Trophoblast cell (in vitro differentiated cells and primary cell): ENCODE results near the gene GLRB.

Experiments
- DNase-seq, 2 donors: peaks; one replicate each; pipeline ENCODE4 v3.0.0-alpha.2; 2016
- H2AFZ ChIP-seq: 2 replicates; pipeline ENCODE4 v1.6.1; 2013; ENCODE audit warnings: low read length, moderate library complexity, mild to moderate bottlenecking; ENCODE audit not compliant: insufficient read depth, poor library complexity
- H2AK5ac ChIP-seq: 2 replicates; pipeline ENCODE4 v1.6.1; 2013; ENCODE audit warnings: mild to moderate bottlenecking, low read length
- H2BK120ac ChIP-seq: 2 replicates; pipeline ENCODE4 v1.6.1; 2013; ENCODE audit warnings: low read length, mild to moderate bottlenecking, moderate library complexity; ENCODE audit not compliant: insufficient read depth, poor library complexity
- H2BK12ac ChIP-seq: 2 replicates; pipeline ENCODE4 v1.6.1; 2013; ENCODE audit warnings: mild to moderate bottlenecking, low read length, moderate library complexity
- H2BK5ac ChIP-seq: 2 replicates; pipeline ENCODE4 v1.6.1; 2013; ENCODE audit warnings: low read length, low read depth, moderate library complexity, mild to moderate bottlenecking; ENCODE audit not compliant: poor library complexity
- H3K14ac ChIP-seq: 2 replicates; pipeline ENCODE4 v1.6.1; 2013; ENCODE audit warnings: mild to moderate bottlenecking, low read length
- H3K18ac ChIP-seq: 2 replicates; pipeline ENCODE4 v1.6.1; 2013; ENCODE audit warnings: mild to moderate bottlenecking, low read length
- H3K23ac ChIP-seq: 2 replicates; pipeline ENCODE4 v1.6.1; 2013; ENCODE audit warnings: low read length
- H3K27ac ChIP-seq: 2 replicates; pipeline ENCODE4 v1.5.1; 2013; ENCODE audit warnings: low read depth, mild to moderate bottlenecking, inconsistent platforms, low read length, moderate library complexity
- H3K27me3 ChIP-seq: 2 replicates; pipeline ENCODE4 v1.6.1; 2013; ENCODE audit warnings: inconsistent platforms, mild to moderate bottlenecking, low read length, moderate library complexity; ENCODE audit not compliant: insufficient read depth
- H3K36me3 ChIP-seq, 2 experiments: 1 replicate in 1 of 2; 2 replicates in 1 of 2; pipeline ENCODE4 v1.6.1; 2013; ENCODE audit warnings: low read length in 2 of 2, mild to moderate bottlenecking in 2 of 2, moderate library complexity in 1 of 2; ENCODE audit not compliant: insufficient read depth in 2 of 2, control insufficient read depth in 1 of 2
- H3K4ac ChIP-seq: 2 replicates; pipeline ENCODE4 v1.6.1; 2013; ENCODE audit warnings: low read depth, mild to moderate bottlenecking, low read length, moderate library complexity
- H3K4me1 ChIP-seq, 2 experiments: 1 replicate in 1 of 2; 2 replicates in 1 of 2; pipeline ENCODE4 v1.6.1; 2013; ENCODE audit warnings: low read length in 2 of 2, mild to moderate bottlenecking in 2 of 2, moderate library complexity in 1 of 2; ENCODE audit not compliant: insufficient read depth in 2 of 2, control insufficient read depth in 1 of 2
- H3K4me2 ChIP-seq: 2 replicates; pipeline ENCODE4 v1.6.1; 2013; ENCODE audit warnings: inconsistent platforms, mild to moderate bottlenecking, low read length, moderate library complexity
- H3K4me3 ChIP-seq: 2 replicates; pipeline ENCODE4 v1.5.1; 2013; ENCODE audit warnings: mild to moderate bottlenecking, low read depth, low read length, inconsistent platforms
- H3K79me1 ChIP-seq: one replicate; pipeline ENCODE4 v1.6.1; 2013; ENCODE audit warnings: low read length
- H3K79me2 ChIP-seq: 2 replicates; pipeline ENCODE4 v1.6.1; 2013; ENCODE audit warnings: low read length, mild to moderate bottlenecking; ENCODE audit not compliant: control insufficient read depth, insufficient read depth, poor library complexity
- H3K9ac ChIP-seq: 2 replicates; pipeline ENCODE4 v1.6.1; 2013; ENCODE audit warnings: mild to moderate bottlenecking, low read length
- H3K9me3 ChIP-seq: 2 replicates; pipeline ENCODE4 v1.6.1; 2013; ENCODE audit warnings: low read depth, mild to moderate bottlenecking, control low read depth, inconsistent platforms, low read length; ENCODE audit not compliant: insufficient read depth
- H4K12ac ChIP-seq: 2 replicates; pipeline ENCODE4 v1.6.1; 2013; ENCODE audit warnings: low read depth, mild to moderate bottlenecking, low read length, moderate library complexity
- H4K8ac ChIP-seq: 2 replicates; pipeline ENCODE4 v1.6.1; 2013; ENCODE audit warnings: low read depth, mild to moderate bottlenecking, low read length, moderate library complexity
- H4K91ac ChIP-seq: one replicate; pipeline ENCODE4 v1.6.1; 2013; ENCODE audit warnings: low read depth, mild to moderate bottlenecking, low read length, moderate library complexity
- WGBS: extraction: QIAGEN DNeasy Blood & Tissue Kit; methylation state at CpG from one replicate; pipeline ENCODE4 v1.1.7; 2013; ENCODE audit warnings: missing lambda C conversion rate; ENCODE audit not compliant: insufficient read length, insufficient coverage; ENCODE audit errors: extremely low coverage; 5-methylcytosine and 5-hydroxymethylcytosine counted together

The GLRB gene

GRCh38 chr4:157141976-157142375 lies 66.0 kb downstream of the GLRB start:
- no peak overlapping the region for H3K4me2 ChIP-seq
- H3K27me3 ChIP-seq, result no peaks in the 10 kb centered on the region
- no peak for DNase-seq
- H3K18ac ChIP-seq, result no peak overlapping the region
- peaks cover 0 to 2% of the 10 kb centered on the region in 2 experiments for H3K4me1 ChIP-seq
- H3K4me3 ChIP-seq, result no peak overlapping the region
- H3K79me1 ChIP-seq, result no peaks in the 10 kb centered on the region
- H4K12ac ChIP-seq, result no peak overlapping the region
- H2AFZ ChIP-seq, result no peak overlapping the region
- H2BK12ac ChIP-seq, result no peak overlapping the region
- no peak overlapping the region for H3K27ac ChIP-seq
- no peak overlapping the region for H3K9ac ChIP-seq
- H4K8ac ChIP-seq, result no peak overlapping the region
- H2AK5ac ChIP-seq, result no peak overlapping the region
- no peak overlapping the region for H3K4ac ChIP-seq
- no peak overlapping the region for H2BK120ac ChIP-seq
- no peak overlapping the region for H3K23ac ChIP-seq
- H3K9me3 ChIP-seq, result no peaks in the 10 kb centered on the region
- H3K14ac ChIP-seq, result no peak overlapping the region
- no peak overlapping the region for H4K91ac ChIP-seq
- H3K36me3 ChIP-seq, result no peaks in the 10 kb centered on the region
- H3K79me2 ChIP-seq, result no peaks in the 10 kb centered on the region
- H2BK5ac ChIP-seq, result no peak overlapping the region

- no peak overlapping the region for H2BK120ac ChIP-seq
- no peaks in the 10 kb centered on the region for H3K27me3 ChIP-seq
- H4K12ac ChIP-seq, result no peak overlapping the region
- H3K9ac ChIP-seq, result no peak overlapping the region
- no peak overlapping the region for H2AK5ac ChIP-seq
- peaks cover 0 to 2% of the 10 kb centered on the region in 2 experiments for H3K4me1 ChIP-seq
- H3K4me2 ChIP-seq, result no peak overlapping the region
- peak in 1 of 2 donors; percentile 13 for DNase-seq
- H2BK5ac ChIP-seq, result no peak overlapping the region
- H3K79me2 ChIP-seq, result no peaks in the 10 kb centered on the region
- no peak overlapping the region for H3K4me3 ChIP-seq
- H3K23ac ChIP-seq, result no peak overlapping the region
- H3K36me3 ChIP-seq, result no peaks in the 10 kb centered on the region
- no peaks in the 10 kb centered on the region for H3K79me1 ChIP-seq
- H3K4ac ChIP-seq, result no peak overlapping the region
- H3K14ac ChIP-seq, result no peak overlapping the region
- no peak overlapping the region for H2BK12ac ChIP-seq
- no peak overlapping the region for H3K18ac ChIP-seq
- no peak overlapping the region for H4K8ac ChIP-seq
- no peak overlapping the region for H3K27ac ChIP-seq
- no peaks in the 10 kb centered on the region for H3K9me3 ChIP-seq
- WGBS, result no CpG with 5 or more reads among the region's 4 CpGs
- H2AFZ ChIP-seq, result no peak overlapping the region
- H4K91ac ChIP-seq, result no peak overlapping the region
Measured at GRCh38 chr4:157143369-157143768, 67.4 kb downstream of the GLRB start.

GRCh38 chr4:157151711-157152110 lies 75.8 kb downstream of the GLRB start:
- no peaks in the 10 kb centered on the region for H3K27me3 ChIP-seq
- no peak overlapping the region for H3K4me3 ChIP-seq
- H4K12ac ChIP-seq, result no peak overlapping the region
- H2BK120ac ChIP-seq, result no peak overlapping the region
- no peak overlapping the region for H3K4ac ChIP-seq
- H3K4me2 ChIP-seq, result no peak overlapping the region
- H2BK5ac ChIP-seq, result no peak overlapping the region
- no peaks in the 10 kb centered on the region for H3K9me3 ChIP-seq
- H4K8ac ChIP-seq, result no peak overlapping the region
- no CpG with 5 or more reads among the region's 1 CpG for WGBS
- no peak overlapping the region for H3K27ac ChIP-seq
- no peak overlapping the region for H2AK5ac ChIP-seq
- H3K9ac ChIP-seq, result no peak overlapping the region
- no peak overlapping the region for H3K23ac ChIP-seq
- no peaks in the 10 kb centered on the region for H3K36me3 ChIP-seq
- no peak for DNase-seq
- no peak overlapping the region for H4K91ac ChIP-seq
- no peaks in the 10 kb centered on the region for H3K4me1 ChIP-seq
- no peak overlapping the region for H2AFZ ChIP-seq
- no peaks in the 10 kb centered on the region for H3K79me2 ChIP-seq
- H3K79me1 ChIP-seq, result no peaks in the 10 kb centered on the region
- H3K18ac ChIP-seq, result no peak overlapping the region
- H2BK12ac ChIP-seq, result no peak overlapping the region
- no peak overlapping the region for H3K14ac ChIP-seq

GRCh38 chr4:157165935-157166610 lies 90.1 kb downstream of the GLRB start:
- H3K27ac ChIP-seq, result no peak overlapping the region
- H4K8ac ChIP-seq, result no peak overlapping the region
- no peak overlapping the region for H3K14ac ChIP-seq
- no peaks in the 10 kb centered on the region for H3K79me2 ChIP-seq
- H3K79me1 ChIP-seq, result no peaks in the 10 kb centered on the region
- no peak overlapping the region for H4K91ac ChIP-seq
- no peaks in the 10 kb centered on the region for H3K27me3 ChIP-seq
- H2AK5ac ChIP-seq, result no peak overlapping the region
- H3K36me3 ChIP-seq, result no peaks in the 10 kb centered on the region
- H2BK5ac ChIP-seq, result no peak overlapping the region
- DNase-seq, result no peak
- no peak overlapping the region for H3K9ac ChIP-seq
- no peak overlapping the region for H2BK12ac ChIP-seq
- no peak overlapping the region for H3K4me2 ChIP-seq
- no CpG with 5 or more reads among the region's 3 CpGs for WGBS
- no peak overlapping the region for H3K4ac ChIP-seq
- no peaks in the 10 kb centered on the region for H3K9me3 ChIP-seq
- H4K12ac ChIP-seq, result no peak overlapping the region
- no peak overlapping the region for H3K4me3 ChIP-seq
- no peak overlapping the region for H3K18ac ChIP-seq
- no peak overlapping the region for H2AFZ ChIP-seq
- no peaks in the 10 kb centered on the region for H3K4me1 ChIP-seq
- H2BK120ac ChIP-seq, result no peak overlapping the region
- H3K23ac ChIP-seq, result no peak overlapping the region
